T-helper 2 cell treated with Interferon-gamma antibody and Interleukin-4, amounts not matched to agents 5 μg/mL and 100 μg/mL, for 36 hours (primary cell): ENCODE results near the gene C2CD3.
A peak's percentile ranks its signal among the peaks of the same experiment; 100 is the strongest.

ENCODE experiments used
- DNase-seq: peaks from one replicate; pipeline ENCODE4 v3.0.0; 2021; ENCODE audit warnings: low spot score
- H3K27ac Mint-ChIP-seq: one replicate; pipeline ENCODE4 v1.8.0; 2021; ENCODE audit warnings: mild to moderate bottlenecking, mixed read lengths
- H3K27me3 Mint-ChIP-seq: one replicate; pipeline ENCODE4 v1.8.0; 2021; ENCODE audit warnings: low read depth, mixed read lengths
- H3K36me3 Mint-ChIP-seq: one replicate; pipeline ENCODE4 v1.8.0; 2021; ENCODE audit warnings: low read depth, mixed read lengths
- H3K4me1 Mint-ChIP-seq: one replicate; pipeline ENCODE4 v1.8.0; 2021; ENCODE audit warnings: low read depth, mixed read lengths
- H3K4me3 Mint-ChIP-seq: one replicate; pipeline ENCODE4 v1.8.0; 2022; ENCODE audit warnings: mild to moderate bottlenecking, moderate library complexity, mixed read lengths
- H3K9me3 Mint-ChIP-seq: one replicate; pipeline ENCODE4 v1.8.0; 2021; ENCODE audit warnings: mixed read lengths

C2CD3 gene

GRCh38 chr11:74170694-74171629 is at the start of gene C2CD3, which contains the start of gene PPME1:
TSS of gene C2CD3 (minus strand) at chr11:74171002. CDS start at chr11:74170792, 210 bp downstream.
TSS of gene PPME1 (plus strand) at chr11:74171289. CDS start at chr11:74171422, 133 bp downstream.
- Mint-ChIP-seq H3K4me1 (peaks cover 10% of the 10 kb centered on the region), H3K4me3 (no peak within 1 kb of the TSS), H3K9me3 (no peaks in the 10 kb centered on the region), H3K27me3 (no peaks in the 10 kb centered on the region), H3K36me3 (peaks cover 18% of the 10 kb centered on the region), H3K27ac (no peak within 1 kb of the TSS)
- DNase-seq = peak; percentile 100

- Mint-ChIP-seq H3K36me3 (peaks cover 16% of the 10 kb centered on the region), H3K27me3 (no peaks in the 10 kb centered on the region), H3K4me3 (no peak overlapping the region), H3K9me3 (peaks cover 7% of the 10 kb centered on the region), H3K4me1 (no peaks in the 10 kb centered on the region), H3K27ac (no peak overlapping the region)
- no peak for DNase-seq
These were observed 49.6 kb upstream of the C2CD3 start for GRCh38 chr11:74220376-74220775.

GRCh38 chr11:74212533-74212932 is 41.7 kb upstream of the C2CD3 start:
- DNase-seq = no peak
- Mint-ChIP-seq H3K4me1 (peaks cover 2% of the 10 kb centered on the region), H3K36me3 (peaks cover 42% of the 10 kb centered on the region), H3K4me3 (no peak overlapping the region), H3K27me3 (no peaks in the 10 kb centered on the region), H3K27ac (no peak overlapping the region), H3K9me3 (peaks cover 11% of the 10 kb centered on the region)

- no peak overlapping the region for H3K4me3 Mint-ChIP-seq
- no peak for DNase-seq
- no peaks in the 10 kb centered on the region for H3K27me3 Mint-ChIP-seq
- peaks cover 44% of the 10 kb centered on the region for H3K36me3 Mint-ChIP-seq
- peaks cover 8% of the 10 kb centered on the region for H3K4me1 Mint-ChIP-seq
- no peak overlapping the region for H3K27ac Mint-ChIP-seq
- H3K9me3 Mint-ChIP-seq = peaks cover 1% of the 10 kb centered on the region
These were observed 37.7 kb upstream of the C2CD3 start for GRCh38 chr11:74208507-74208906.

GRCh38 chr11:74206746-74207145 is 35.9 kb upstream of the C2CD3 start:
- no peak for DNase-seq
- Mint-ChIP-seq H3K27me3 (no peaks in the 10 kb centered on the region), H3K9me3 (no peaks in the 10 kb centered on the region), H3K36me3 (peaks cover 36% of the 10 kb centered on the region), H3K4me1 (peaks cover 12% of the 10 kb centered on the region), H3K27ac (no peak overlapping the region), H3K4me3 (no peak overlapping the region)

- Mint-ChIP-seq H3K4me3 (no peak overlapping the region), H3K9me3 (no peaks in the 10 kb centered on the region), H3K27me3 (no peaks in the 10 kb centered on the region), H3K4me1 (peaks cover 12% of the 10 kb centered on the region), H3K27ac (no peak overlapping the region), H3K36me3 (peaks cover 35% of the 10 kb centered on the region)
- DNase-seq = no peak
These were observed 34.4 kb upstream of the C2CD3 start for GRCh38 chr11:74205181-74205580.

GRCh38 chr11:74204701-74205100 is 33.9 kb upstream of the C2CD3 start:
- no peaks in the 10 kb centered on the region for H3K9me3 Mint-ChIP-seq
- no peaks in the 10 kb centered on the region for H3K27me3 Mint-ChIP-seq
- no peak overlapping the region for H3K4me3 Mint-ChIP-seq
- peaks cover 35% of the 10 kb centered on the region for H3K36me3 Mint-ChIP-seq
- H3K4me1 Mint-ChIP-seq = peaks cover 12% of the 10 kb centered on the region
- H3K27ac Mint-ChIP-seq = no peak overlapping the region
- DNase-seq = no peak

- peaks cover 12% of the 10 kb centered on the region for H3K4me1 Mint-ChIP-seq
- H3K36me3 Mint-ChIP-seq = peaks cover 36% of the 10 kb centered on the region
- no peaks in the 10 kb centered on the region for H3K27me3 Mint-ChIP-seq
- H3K27ac Mint-ChIP-seq = no peak overlapping the region
- H3K9me3 Mint-ChIP-seq = peaks cover 2% of the 10 kb centered on the region
- no peak overlapping the region for H3K4me3 Mint-ChIP-seq
- no peak for DNase-seq
These were observed 33.2 kb upstream of the C2CD3 start for GRCh38 chr11:74203966-74204365.

- H3K27me3 Mint-ChIP-seq = no peaks in the 10 kb centered on the region
- no peaks in the 10 kb centered on the region for H3K4me1 Mint-ChIP-seq
- no peak for DNase-seq
- H3K9me3 Mint-ChIP-seq = peaks cover 23% of the 10 kb centered on the region
- H3K27ac Mint-ChIP-seq = no peak overlapping the region
- H3K4me3 Mint-ChIP-seq = no peak overlapping the region
- peaks cover 33% of the 10 kb centered on the region for H3K36me3 Mint-ChIP-seq
These were observed 26.1 kb upstream of the C2CD3 start for GRCh38 chr11:74196781-74197486.

GRCh38 chr11:74195828-74196227 is 25.0 kb upstream of the C2CD3 start:
- Mint-ChIP-seq H3K9me3 (peaks cover 31% of the 10 kb centered on the region), H3K27me3 (no peaks in the 10 kb centered on the region), H3K4me3 (no peak overlapping the region), H3K4me1 (no peaks in the 10 kb centered on the region), H3K36me3 (peaks cover 39% of the 10 kb centered on the region), H3K27ac (no peak overlapping the region)
- no peak for DNase-seq

GRCh38 chr11:74185695-74186094 is 14.9 kb upstream of the C2CD3 start:
- Mint-ChIP-seq H3K4me3 (no peak overlapping the region), H3K27ac (no peak overlapping the region), H3K36me3 (peaks cover 16% of the 10 kb centered on the region), H3K9me3 (peaks cover 4% of the 10 kb centered on the region), H3K4me1 (peaks cover 8% of the 10 kb centered on the region), H3K27me3 (no peaks in the 10 kb centered on the region)
- DNase-seq = no peak

- H3K4me1 Mint-ChIP-seq = peaks cover 8% of the 10 kb centered on the region
These were observed 14.5 kb upstream of the C2CD3 start for GRCh38 chr11:74185285-74185684.

GRCh38 chr11:74182635-74183034 is 11.8 kb upstream of the C2CD3 start:
- H3K27me3 Mint-ChIP-seq = no peaks in the 10 kb centered on the region
- H3K36me3 Mint-ChIP-seq = peaks cover 6% of the 10 kb centered on the region
- DNase-seq = no peak

More at GRCh38 chr11:74185285-74185684, 14.5 kb upstream of the C2CD3 start:
- Mint-ChIP-seq H3K9me3 (peaks cover under 1% of the 10 kb centered on the region), H3K36me3 (peaks cover 12% of the 10 kb centered on the region), H3K27me3 (no peaks in the 10 kb centered on the region), H3K27ac (no peak overlapping the region), H3K4me3 (no peak overlapping the region)
- DNase-seq = no peak

More at GRCh38 chr11:74182635-74183034, 11.8 kb upstream of the C2CD3 start:
- Mint-ChIP-seq H3K9me3 (no peaks in the 10 kb centered on the region), H3K27ac (no peak overlapping the region), H3K4me1 (peaks cover 7% of the 10 kb centered on the region), H3K4me3 (no peak overlapping the region)
